ENCODE data around the gene PIK3AP1. TPM values are rescaled to one million over a fixed set of nuclear protein-coding genes. Genes with fewer than 3 reads are reported as not detected.

Gene PIK3AP1
- total and polyA plus RNA-seq, 2 of the 4 experiments (the other 2 are of a cell fraction): under 0.01 to 0.14 TPM

GRCh38 chr10:96555330-96555729 lies 165.0 kb downstream of the PIK3AP1 start:
- in situ Hi-C loops (cut with MboI; ENCODE audit: low sequenced_read_pairs): no loop called here
- Histone ChIP-seq H3K9ac (ENCODE audit: low read depth, low read length) (no peak overlapping the region), H3K4me2 (ENCODE audit: low read depth, low read length) (no peak overlapping the region), H3K79me1 (ENCODE audit: low read depth in 1 of 2, low read length in 2 of 2) (peaks cover 46 to 56% of the 10 kb centered on the region in 2 experiments), H4K5ac (ENCODE audit: low read depth, low read length) (no peak overlapping the region), H3K36me3 (ENCODE audit: control insufficient read depth, insufficient read depth, low read length) (peaks cover 19% of the 10 kb centered on the region), H3K56ac (ENCODE audit: extremely low read depth, insufficient read depth, low read length) (no peak overlapping the region), H3K27me3 (ENCODE audit: control insufficient read depth, insufficient read depth, low read length) (no peaks in the 10 kb centered on the region), H2BK15ac (ENCODE audit: low read depth, low read length) (no peak overlapping the region), H2AK5ac (ENCODE audit: low read depth, low read length) (no peak overlapping the region), H4K8ac (ENCODE audit: low read depth in 2 of 2, low read length in 2 of 2) (no peak overlapping the region), H3K14ac (replicated peaks; ENCODE audit: low read depth, low read length) (no peak overlapping the region), H4K20me1 (ENCODE audit: insufficient read depth, low read length) (peaks cover 17% of the 10 kb centered on the region; the same call in 1 of the 2 replicates), H3K4ac (ENCODE audit: low read depth, low read length) (no peak overlapping the region), H3K9me3 (ENCODE audit: control insufficient read depth, insufficient read depth, low read length) (no peaks in the 10 kb centered on the region), H3K18ac (ENCODE audit: low read depth, low read length) (no peak overlapping the region), H3K9me1 (ENCODE audit: insufficient read depth, low read length) (no peaks in the 10 kb centered on the region; the same call in 1 of the 2 replicates), H2BK5ac (ENCODE audit: low read depth, low read length, poor library complexity, severe bottlenecking) (no peak overlapping the region), H4K91ac (ENCODE audit: insufficient read depth, low read depth, low read length) (no peak overlapping the region), H2BK120ac (ENCODE audit: low read depth, low read length) (no peak overlapping the region), H3K23ac (ENCODE audit: low read depth, low read length) (no peak overlapping the region), H2AK9ac (replicated peaks; ENCODE audit: low read depth, low read length, poor library complexity) (no peak overlapping the region), H2BK20ac (ENCODE audit: low read depth, low read length) (no peak overlapping the region), H2AFZ (replicated peaks; ENCODE audit: low read length, poor library complexity) (no peak overlapping the region), H3K27ac (ENCODE audit: insufficient read depth, low read length) (no peak overlapping the region), H3K4me1 (ENCODE audit: control insufficient read depth, insufficient read depth, low read length) (no peaks in the 10 kb centered on the region), H3K4me3 (ENCODE audit: insufficient read depth, low read depth, low read length) (no peak overlapping the region)
- ATAC-seq (ENCODE audit: low read depth): no peak
- TF ChIP-seq MXI1 (IDR thresholded peaks at IDR 0.05; ENCODE audit: borderline replicate concordance, low read depth, low read length): no peak
- TF ChIP-seq ELK1 (IDR thresholded peaks at IDR 0.05; ENCODE audit: borderline replicate concordance, low read depth, low read length): no peak
- no peak for TF ChIP-seq MAZ (IDR thresholded peaks at IDR 0.05; ENCODE audit: borderline replicate concordance, low read depth, low read length)
- no peak for TF ChIP-seq RAD21 (IDR thresholded peaks at IDR 0.05; ENCODE audit: low read length)
- TF ChIP-seq SMC3 (IDR thresholded peaks at IDR 0.05; ENCODE audit: low read depth, low read length): no peak
- TF ChIP-seq BHLHE40 (IDR thresholded peaks at IDR 0.05; ENCODE audit: low read depth, low read length): no peak
- TF ChIP-seq CEBPB (IDR thresholded peaks at IDR 0.05; ENCODE audit: low read depth, low read length): no peak
- TF ChIP-seq USF2 (IDR thresholded peaks at IDR 0.05; ENCODE audit: low read depth, low read length): no peak
- no peak for TF ChIP-seq CTCF (conservative IDR thresholded peaks at IDR 0.05; ENCODE audit: low read depth, low read length)
- TF ChIP-seq FOS (IDR thresholded peaks at IDR 0.05; ENCODE audit: low read depth, low read length): no peak
- TF ChIP-seq RFX5 (IDR thresholded peaks at IDR 0.05; ENCODE audit: low read depth, low read length): no peak
- TF ChIP-seq MAFK (IDR thresholded peaks at IDR 0.05; ENCODE audit: low read depth, low read length): no peak
- TF ChIP-seq CHD1 (IDR thresholded peaks at IDR 0.05; ENCODE audit: low read depth, low read length): no peak
- no peak for TF ChIP-seq RCOR1 (IDR thresholded peaks at IDR 0.05; ENCODE audit: insufficient replicate concordance, low read length)
- no peak for TF ChIP-seq POLR2A (IDR thresholded peaks at IDR 0.05; ENCODE audit: low read depth, low read length)
- TF ChIP-seq NFE2L2 (IDR thresholded peaks at IDR 0.05; ENCODE audit: low read depth, low read length): no peak
- no CpG with 5 or more reads among the region's 3 CpGs for WGBS, 2 experiments (ENCODE audit: extremely low coverage in 2 of 2, insufficient read length in 1 of 2)
- BruUV-seq (replicated peaks): no TSS peak
- intact Hi-C loops (cut with micrococcal nuclease): no loop called here
- CTCF ChIA-PET: no interaction called here
- dilution Hi-C loops (cut with HindIII; ENCODE audit: low sequenced_read_pairs, unreplicated experiment): no loop called here
- no peak for DNase-seq
- POLR2A ChIA-PET (ENCODE audit: unreplicated experiment): no interaction called here
